Gastroesophageal sphincter (tissue), 3 donors: Measurements from ENCODE around the gene SRSF1.

Experiments
- CTCF ChIP-seq, 4 experiments: fragments of 200-600 bp in 2 of 4; fragments of 450-650 bp in 2 of 4; sonication (generic) in 1 of 4; IDR thresholded peaks; one replicate each; pipeline ENCODE4 v1.5.1; 2017 to 2019; ENCODE audit warnings: antibody characterized with exemption in 4 of 4, mild to moderate bottlenecking in 2 of 4, moderate library complexity in 2 of 4
- EP300 ChIP-seq: sonication (generic); formaldehyde crosslinking; IDR thresholded peaks from one replicate; pipeline ENCODE4 v1.6.1; 2017; ENCODE audit warnings: antibody characterized with exemption, mild to moderate bottlenecking
- POLR2A ChIP-seq, 2 donors: fragments of 450-650 bp; IDR thresholded peaks; one replicate each; pipeline ENCODE4 v1.6.1; 2017; ENCODE audit warnings: antibody characterized with exemption in 2 of 2, mild to moderate bottlenecking in 2 of 2, moderate library complexity in 1 of 2
- POLR2AphosphoS5 ChIP-seq: sonication (generic); formaldehyde crosslinking; IDR thresholded peaks from one replicate; pipeline ENCODE4 v1.6.1; 2017; ENCODE audit warnings: antibody characterized with exemption

GRCh38 chr17:57956291-57957119, 50.5 kb downstream of the SRSF1 start:
- TF ChIP-seq POLR2A (IDR thresholded peaks at IDR 0.05) (no peak), CTCF (IDR thresholded peaks at IDR 0.05) (no peak), POLR2AphosphoS5 (no peak), EP300 (no peak)
